Measurements from ENCODE around the gene CACNA1I. TPM values are rescaled to one million over a fixed set of nuclear protein-coding genes. Genes with fewer than 3 reads are reported as not detected.

The CACNA1I gene
- total and polyA plus RNA-seq, 2 donors from 2014 or later = 0.63 TPM; not detected in 1

DNA sequence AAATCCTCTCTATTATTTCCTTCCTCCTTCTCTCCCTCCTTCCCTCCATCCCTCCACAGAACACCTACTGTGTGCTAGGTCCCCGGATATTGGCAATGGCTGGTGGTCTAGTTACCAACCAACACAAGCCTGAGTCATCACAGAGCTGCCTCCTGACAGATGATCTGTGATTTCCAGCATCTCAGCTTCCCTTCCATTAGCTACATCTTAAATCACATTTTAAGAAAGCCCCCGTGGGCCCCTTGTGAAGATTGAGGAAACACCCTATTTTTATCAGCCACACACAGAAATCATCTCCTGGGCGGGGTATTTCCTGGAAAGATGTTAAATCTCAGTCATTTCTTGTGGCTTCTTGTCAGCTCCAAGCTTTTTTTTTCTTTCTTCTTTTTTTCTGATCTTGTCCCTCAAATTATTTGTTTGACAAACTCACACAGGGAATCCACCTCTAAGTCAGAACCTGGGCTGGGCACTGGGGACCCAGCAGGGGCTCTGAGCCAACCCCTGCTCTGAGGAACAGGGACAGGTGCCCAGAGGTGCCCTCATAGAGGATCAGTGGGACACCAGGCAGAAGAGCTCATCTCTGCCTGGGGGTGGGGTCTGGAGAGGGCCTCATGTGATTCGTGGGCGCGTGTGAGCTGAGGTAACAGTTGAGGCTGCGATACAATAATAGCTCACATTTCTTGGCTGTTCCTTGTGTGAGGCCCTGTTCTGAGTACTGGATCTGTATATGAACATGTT, 42.4 kb downstream of the CACNA1I start:
- H3K27me3 ChIP-seq (ENCODE audit: control insufficient read depth, insufficient read depth, low read length) = no peaks in the 10 kb centered on the region
- intact Hi-C loops (cut with DNase I) = no loop called here
- no peak overlapping the region for H3K9ac ChIP-seq (ENCODE audit: low read length in 3 of 3)
- H3K4me1 ChIP-seq (ENCODE audit: control insufficient read depth in 2 of 3, insufficient read depth in 2 of 3, low read depth in 1 of 3, low read length in 3 of 3) = no peaks in the 10 kb centered on the region
- H3K9me3 ChIP-seq (ENCODE audit: control insufficient read depth in 2 of 3, insufficient read depth in 1 of 3, low read length in 3 of 3) = peaks cover 0 to 3% (median 0%) of the 10 kb centered on the region in 3 donors
- FAIRE-seq (no peak), DNase-seq (no peak)
- TF ChIP-seq, protein P1, sequence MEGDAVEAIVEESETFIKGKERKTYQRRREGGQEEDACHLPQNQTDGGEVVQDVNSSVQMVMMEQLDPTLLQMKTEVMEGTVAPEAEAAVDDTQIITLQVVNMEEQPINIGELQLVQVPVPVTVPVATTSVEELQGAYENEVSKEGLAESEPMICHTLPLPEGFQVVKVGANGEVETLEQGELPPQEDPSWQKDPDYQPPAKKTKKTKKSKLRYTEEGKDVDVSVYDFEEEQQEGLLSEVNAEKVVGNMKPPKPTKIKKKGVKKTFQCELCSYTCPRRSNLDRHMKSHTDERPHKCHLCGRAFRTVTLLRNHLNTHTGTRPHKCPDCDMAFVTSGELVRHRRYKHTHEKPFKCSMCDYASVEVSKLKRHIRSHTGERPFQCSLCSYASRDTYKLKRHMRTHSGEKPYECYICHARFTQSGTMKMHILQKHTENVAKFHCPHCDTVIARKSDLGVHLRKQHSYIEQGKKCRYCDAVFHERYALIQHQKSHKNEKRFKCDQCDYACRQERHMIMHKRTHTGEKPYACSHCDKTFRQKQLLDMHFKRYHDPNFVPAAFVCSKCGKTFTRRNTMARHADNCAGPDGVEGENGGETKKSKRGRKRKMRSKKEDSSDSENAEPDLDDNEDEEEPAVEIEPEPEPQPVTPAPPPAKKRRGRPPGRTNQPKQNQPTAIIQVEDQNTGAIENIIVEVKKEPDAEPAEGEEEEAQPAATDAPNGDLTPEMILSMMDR (IDR thresholded peaks at IDR 0.05; ENCODE audit: borderline replicate concordance, extremely low read depth, insufficient read depth) = no peak
- no peak overlapping the region for H3K4me3 ChIP-seq (ENCODE audit: low read length in 3 of 3)
- H3K36me3 ChIP-seq (ENCODE audit: control insufficient read depth in 2 of 3, insufficient read depth in 3 of 3, low read length in 3 of 3) = no peaks in the 10 kb centered on the region
- H3K27ac ChIP-seq (ENCODE audit: low read depth in 2 of 2, low read length in 2 of 2) = no peak overlapping the region

GRCh38 chr22:39613549-39613921, 43.0 kb downstream of the CACNA1I start:
- no peak for FAIRE-seq
- TF ChIP-seq, protein P1 (IDR thresholded peaks at IDR 0.05; ENCODE audit: borderline replicate concordance, extremely low read depth, insufficient read depth) = no peak
- H3K4me3 ChIP-seq (ENCODE audit: low read length in 3 of 3) = no peak overlapping the region
- intact Hi-C loops (cut with DNase I) = no loop called here
- no peak for DNase-seq
- no peak overlapping the region for H3K9ac ChIP-seq (ENCODE audit: low read length in 3 of 3)
- H3K36me3 ChIP-seq (ENCODE audit: control insufficient read depth in 2 of 3, insufficient read depth in 3 of 3, low read length in 3 of 3) = no peaks in the 10 kb centered on the region
- H3K4me1 ChIP-seq (ENCODE audit: control insufficient read depth in 2 of 3, insufficient read depth in 2 of 3, low read depth in 1 of 3, low read length in 3 of 3) = no peaks in the 10 kb centered on the region
- peaks cover 0 to 3% (median 0%) of the 10 kb centered on the region in 3 donors for H3K9me3 ChIP-seq (ENCODE audit: control insufficient read depth in 2 of 3, insufficient read depth in 1 of 3, low read length in 3 of 3)
- no peaks in the 10 kb centered on the region for H3K27me3 ChIP-seq (ENCODE audit: control insufficient read depth, insufficient read depth, low read length)
- no peak overlapping the region for H3K27ac ChIP-seq (ENCODE audit: low read depth in 2 of 2, low read length in 2 of 2)

GRCh38 chr22:39614442-39614841, 43.9 kb downstream of the CACNA1I start:
- FAIRE-seq (no peak), DNase-seq (peak in 1 of 5 donors; percentile 50)
- Histone ChIP-seq H3K36me3 (ENCODE audit: control insufficient read depth in 2 of 3, insufficient read depth in 3 of 3, low read length in 3 of 3) (no peaks in the 10 kb centered on the region), H3K9me3 (ENCODE audit: control insufficient read depth in 2 of 3, insufficient read depth in 1 of 3, low read length in 3 of 3) (peaks cover 0 to 3% (median 0%) of the 10 kb centered on the region in 3 donors), H3K27ac (ENCODE audit: low read depth in 2 of 2, low read length in 2 of 2) (no peak overlapping the region), H3K4me1 (ENCODE audit: control insufficient read depth in 2 of 3, insufficient read depth in 2 of 3, low read depth in 1 of 3, low read length in 3 of 3) (no peaks in the 10 kb centered on the region), H3K4me3 (ENCODE audit: low read length in 3 of 3) (no peak overlapping the region), H3K27me3 (ENCODE audit: control insufficient read depth, insufficient read depth, low read length) (no peaks in the 10 kb centered on the region), H3K9ac (ENCODE audit: low read length in 3 of 3) (no peak overlapping the region)
- intact Hi-C loops (cut with DNase I) = no loop called here
- TF ChIP-seq, protein P1 (IDR thresholded peaks at IDR 0.05; ENCODE audit: borderline replicate concordance, extremely low read depth, insufficient read depth) = no peak
